Panc1 (cell line): Measurements from ENCODE around the gene KCNQ1.

ENCODE experiments used
- TCF7L2 ChIP-seq: IDR thresholded peaks from 2 replicates; pipeline ENCODE4 v1.6.1; 2011; ENCODE audit warnings: mild to moderate bottlenecking, low read depth, low read length, inconsistent platforms
- TF ChIP-seq, protein P1 (sequence below): fragments of 450-650 bp; IDR thresholded peaks from 2 replicates; pipeline ENCODE4 v1.5.1; 2017; ENCODE audit warnings: mild to moderate bottlenecking

DNA sequence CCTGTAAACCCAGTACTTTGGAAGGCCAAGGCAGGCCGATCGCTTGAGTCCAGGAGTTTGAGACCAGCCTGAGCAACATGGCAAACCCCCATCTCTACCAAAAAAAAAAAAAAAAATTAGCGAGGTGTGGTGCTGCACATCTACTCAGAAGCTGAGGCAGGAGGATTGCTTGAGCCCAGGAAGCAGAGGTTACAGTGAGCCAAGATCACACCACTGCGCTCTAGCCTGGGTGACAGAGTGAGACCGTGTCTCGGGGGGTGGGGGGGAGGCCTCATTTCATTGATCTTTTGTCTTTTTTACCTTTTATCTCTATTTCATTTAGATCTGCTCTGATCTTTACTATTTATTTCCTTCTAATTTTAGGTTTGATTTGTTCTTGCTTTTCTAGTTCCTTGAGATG is 203.1 kb downstream of the KCNQ1 start:
- TF ChIP-seq TCF7L2: no peak
- TF ChIP-seq, protein P1, sequence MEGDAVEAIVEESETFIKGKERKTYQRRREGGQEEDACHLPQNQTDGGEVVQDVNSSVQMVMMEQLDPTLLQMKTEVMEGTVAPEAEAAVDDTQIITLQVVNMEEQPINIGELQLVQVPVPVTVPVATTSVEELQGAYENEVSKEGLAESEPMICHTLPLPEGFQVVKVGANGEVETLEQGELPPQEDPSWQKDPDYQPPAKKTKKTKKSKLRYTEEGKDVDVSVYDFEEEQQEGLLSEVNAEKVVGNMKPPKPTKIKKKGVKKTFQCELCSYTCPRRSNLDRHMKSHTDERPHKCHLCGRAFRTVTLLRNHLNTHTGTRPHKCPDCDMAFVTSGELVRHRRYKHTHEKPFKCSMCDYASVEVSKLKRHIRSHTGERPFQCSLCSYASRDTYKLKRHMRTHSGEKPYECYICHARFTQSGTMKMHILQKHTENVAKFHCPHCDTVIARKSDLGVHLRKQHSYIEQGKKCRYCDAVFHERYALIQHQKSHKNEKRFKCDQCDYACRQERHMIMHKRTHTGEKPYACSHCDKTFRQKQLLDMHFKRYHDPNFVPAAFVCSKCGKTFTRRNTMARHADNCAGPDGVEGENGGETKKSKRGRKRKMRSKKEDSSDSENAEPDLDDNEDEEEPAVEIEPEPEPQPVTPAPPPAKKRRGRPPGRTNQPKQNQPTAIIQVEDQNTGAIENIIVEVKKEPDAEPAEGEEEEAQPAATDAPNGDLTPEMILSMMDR: no peak
